GM19397 (cell line): ENCODE measurements around the gene LRRC4B.

Source experiments
- ATAC-seq: cut with Tn5 transposase; IDR thresholded peaks from one replicate; pipeline ENCODE4 v1.9.1; 2021; ENCODE audit warnings: mild to moderate bottlenecking, moderate library complexity; ENCODE audit not compliant: unreplicated experiment

The LRRC4B gene

DNA sequence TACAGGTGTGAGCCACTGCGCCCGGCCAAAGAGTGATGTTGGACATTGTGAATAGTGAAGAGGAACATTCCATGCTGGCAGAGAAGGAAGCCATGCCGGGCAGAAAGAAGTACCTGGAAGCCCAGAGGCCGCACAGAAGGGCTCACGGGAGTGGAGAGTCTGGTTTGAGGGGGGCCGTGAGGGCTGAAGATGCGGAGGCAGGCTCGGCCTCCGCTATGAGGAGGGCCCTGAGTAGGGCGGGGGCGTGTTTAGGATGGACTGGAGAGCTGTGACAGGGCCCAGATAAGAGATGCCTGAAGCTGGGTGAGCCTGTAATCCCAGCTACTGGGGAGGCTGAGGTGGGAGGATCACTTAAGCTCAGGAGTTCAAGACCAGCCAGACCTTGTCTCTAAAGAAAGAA lies 58.9 kb downstream of the LRRC4B start:
- ATAC-seq: no peak

DNA sequence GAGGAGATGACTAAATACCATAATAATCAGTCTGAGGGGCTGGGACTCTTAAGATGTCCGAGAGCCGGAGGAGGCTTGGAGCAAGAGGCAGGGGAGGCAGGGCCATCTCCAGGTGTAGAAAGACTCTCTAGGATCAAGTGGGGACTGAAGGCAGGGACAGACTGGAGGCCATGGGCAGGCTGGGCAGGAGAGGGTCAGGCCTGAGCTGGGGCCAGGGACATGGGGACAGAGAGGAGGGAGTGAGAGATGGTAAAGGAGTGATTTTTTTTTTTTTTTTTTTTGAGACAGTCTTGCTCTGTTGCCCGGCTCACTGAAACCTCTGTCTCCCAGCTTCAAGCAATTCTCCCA lies 59.4 kb downstream of the LRRC4B start:
- ATAC-seq: no peak

DNA sequence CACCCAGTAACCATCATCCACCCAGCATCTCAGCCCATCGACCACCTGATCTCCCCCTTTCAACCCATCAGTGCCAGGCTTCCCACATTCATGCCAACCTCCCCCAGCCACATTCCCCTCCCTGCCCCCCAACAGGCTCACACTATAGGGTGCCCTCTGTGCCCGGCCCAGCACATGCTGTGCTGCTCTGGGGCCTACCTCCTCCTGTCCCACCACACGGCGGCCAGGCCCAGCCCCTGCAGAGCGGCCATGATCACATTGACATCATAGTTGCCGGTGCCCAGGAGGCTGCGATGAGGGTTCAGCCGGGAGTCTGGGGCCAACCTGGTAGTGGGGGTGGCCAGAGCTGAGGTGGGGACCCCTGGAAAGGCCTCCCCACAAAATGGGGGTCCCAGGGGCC lies 60.9 kb downstream of the LRRC4B start:
- no peak for ATAC-seq

DNA sequence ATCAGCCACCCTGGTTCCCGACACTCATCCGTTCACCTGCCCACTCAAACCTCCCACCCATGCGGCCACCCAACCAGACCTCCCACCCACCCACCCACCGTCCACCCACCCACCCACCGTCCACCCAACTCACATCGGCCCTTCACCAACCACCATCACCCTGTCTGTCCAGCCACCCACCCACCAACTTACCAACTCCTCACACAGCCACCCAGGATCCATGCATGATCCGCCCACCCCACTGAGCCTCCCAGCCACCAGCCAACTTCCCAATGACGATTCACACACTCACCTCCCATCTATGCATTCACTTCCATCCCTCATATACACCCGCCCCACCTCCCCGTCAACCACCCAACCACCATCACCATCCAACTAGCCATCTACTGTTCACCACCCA lies 61.5 kb downstream of the LRRC4B start:
- no peak for ATAC-seq

DNA sequence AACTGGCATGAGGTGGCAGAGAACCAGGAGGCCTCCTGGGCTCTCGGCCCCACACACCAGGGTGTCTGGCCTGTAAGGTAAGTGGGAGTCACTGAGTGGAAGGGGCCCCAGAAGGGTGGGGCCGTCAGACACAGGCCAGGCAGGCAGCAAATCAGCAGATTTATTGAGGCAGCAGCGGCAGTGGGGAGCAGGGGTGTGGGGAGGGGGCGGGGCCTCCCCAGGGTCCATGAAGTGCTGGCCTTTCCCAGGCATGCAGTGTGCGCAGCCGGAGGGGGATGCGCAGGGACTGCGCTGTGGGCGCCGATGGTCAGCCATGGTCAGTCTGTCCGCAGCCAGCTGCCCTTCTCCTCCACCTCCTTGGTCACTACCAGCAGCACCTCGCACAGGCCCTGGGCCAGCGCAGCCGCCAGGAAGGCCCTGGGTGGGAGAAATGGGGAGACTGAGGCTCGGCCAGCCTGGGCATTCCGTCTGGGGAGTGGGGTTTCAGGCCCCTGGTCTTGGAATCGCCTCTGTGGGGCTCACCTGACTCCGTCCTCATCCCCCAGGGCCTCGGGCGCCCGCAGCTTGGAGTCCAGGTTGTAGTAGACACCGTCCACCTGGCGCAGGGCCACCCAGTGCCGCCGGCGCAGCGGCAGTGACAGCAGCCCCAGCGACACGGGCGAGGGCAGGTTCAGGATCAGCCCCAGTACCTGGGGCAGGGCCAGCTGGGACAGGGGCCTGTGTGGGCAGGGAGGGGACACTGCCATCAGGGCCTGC lies 62.2 kb downstream of the LRRC4B start:
- ATAC-seq: no peak

DNA sequence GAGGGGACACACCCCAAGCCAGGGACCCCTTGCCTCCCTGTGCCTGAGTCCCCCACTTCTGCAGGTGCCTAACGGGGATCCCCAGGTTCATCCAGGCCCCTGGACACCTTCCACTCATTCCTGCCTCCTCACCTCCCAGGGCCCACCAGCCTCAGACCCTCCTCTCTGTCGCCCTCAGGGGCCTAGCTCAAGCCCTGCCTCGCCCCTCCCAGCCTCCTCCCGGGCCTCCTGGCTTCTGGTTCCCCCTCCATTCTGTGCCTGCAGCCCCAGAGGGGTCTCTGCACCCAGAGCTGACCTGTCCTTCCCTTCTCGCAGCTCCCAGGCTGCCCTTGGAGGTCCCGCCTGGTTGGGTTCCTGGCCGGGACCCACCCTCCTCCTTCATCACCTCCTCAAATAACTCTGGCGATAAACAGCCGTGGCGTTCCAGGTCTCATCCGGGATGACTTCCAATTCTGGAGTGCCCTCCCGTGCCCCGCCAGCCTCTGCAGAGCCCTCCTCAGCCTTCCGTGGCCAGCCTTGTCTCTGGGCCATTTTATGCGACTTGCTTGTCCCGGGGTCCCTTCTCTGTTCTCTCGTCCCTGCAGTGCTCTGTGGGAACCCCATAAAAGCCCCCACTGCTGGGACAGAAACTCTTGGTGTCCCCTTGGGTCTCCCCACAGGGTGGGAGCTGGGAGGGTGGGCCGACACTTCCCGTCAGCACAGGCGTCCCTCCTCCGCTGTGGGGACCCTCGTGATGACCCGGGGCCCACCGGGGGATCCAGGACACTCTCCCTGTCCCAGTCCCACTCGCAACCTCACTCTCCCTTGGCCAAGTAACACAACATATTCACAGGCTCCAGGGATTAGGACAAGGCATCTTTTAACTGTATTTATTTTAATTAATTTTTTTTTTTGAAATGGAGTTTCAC lies 66.4 kb downstream of the LRRC4B start:
- ATAC-seq: no peak

DNA sequence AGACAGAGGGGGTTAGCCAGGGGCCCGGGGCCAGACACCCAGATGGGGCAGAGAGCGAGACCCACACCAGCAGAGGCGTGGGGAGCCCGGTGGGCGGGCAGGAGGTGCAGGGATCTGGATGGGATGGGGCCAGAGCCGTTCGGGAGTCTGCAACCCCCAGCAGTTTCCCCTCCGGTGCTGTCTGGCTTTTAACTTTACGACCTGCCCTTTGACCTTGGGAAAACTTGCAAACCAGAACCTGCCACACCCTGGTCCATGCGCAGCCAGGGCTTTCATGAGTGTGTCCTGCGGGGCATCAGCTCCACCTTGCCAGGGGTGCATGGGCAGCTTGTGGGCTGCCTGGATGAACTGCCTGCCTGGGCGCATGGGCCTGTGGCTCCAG lies 67.1 kb downstream of the LRRC4B start:
- ATAC-seq: no peak

DNA sequence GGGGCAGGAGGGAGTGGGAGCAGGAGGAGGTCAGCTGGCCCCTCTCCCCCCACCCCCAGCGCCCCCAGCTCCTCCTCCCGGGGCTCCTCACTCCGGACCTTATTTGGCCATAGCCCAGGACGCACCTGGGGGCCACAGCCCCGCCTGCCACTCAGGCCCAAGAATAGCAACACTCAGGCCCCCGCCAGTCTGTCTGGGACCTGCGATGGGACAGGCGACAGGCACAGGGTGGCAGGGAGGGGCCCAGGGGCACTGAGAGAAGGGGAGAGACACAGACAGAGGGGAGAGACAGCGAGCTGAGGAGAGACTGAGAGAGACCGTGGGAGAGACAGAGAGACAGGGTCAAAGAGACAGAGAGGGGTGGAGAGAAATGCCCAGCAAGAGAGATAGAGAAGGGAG lies 67.5 kb downstream of the LRRC4B start:
- no peak for ATAC-seq

DNA sequence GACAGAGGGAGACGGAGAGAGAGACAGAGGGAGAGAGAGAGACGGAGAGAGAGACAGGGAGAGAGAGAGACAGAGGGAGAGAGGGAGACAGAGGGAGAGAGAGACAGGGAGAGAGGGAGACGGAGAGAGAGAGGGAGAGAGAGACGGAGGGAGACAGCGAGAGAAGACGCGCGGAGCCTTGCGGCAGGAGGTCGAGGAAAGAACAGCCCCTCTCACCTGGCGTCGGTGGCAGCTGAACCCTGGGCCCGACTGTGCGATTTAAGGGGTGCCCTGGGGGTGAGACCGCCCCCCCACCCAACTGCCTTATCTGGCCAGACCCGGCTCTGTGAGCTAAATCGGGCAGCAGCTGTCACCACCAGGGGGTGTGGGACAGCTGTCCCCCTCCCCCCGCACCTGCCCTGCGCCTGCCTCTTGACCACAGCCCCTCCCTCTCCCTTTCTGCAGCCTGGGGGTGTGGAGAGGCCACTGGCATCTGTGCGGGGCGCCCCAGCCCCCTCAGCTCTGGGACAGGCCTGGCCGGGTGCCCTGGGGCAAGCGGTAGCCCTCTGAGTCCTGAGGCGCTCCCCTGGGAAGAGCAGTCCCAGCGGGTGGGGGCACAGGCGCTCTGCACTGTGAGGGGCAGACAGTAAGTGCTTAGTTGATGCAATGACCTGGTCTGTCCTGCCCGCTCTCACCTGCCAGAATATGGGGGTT lies 68.0 kb downstream of the LRRC4B start:
- no peak for ATAC-seq

DNA sequence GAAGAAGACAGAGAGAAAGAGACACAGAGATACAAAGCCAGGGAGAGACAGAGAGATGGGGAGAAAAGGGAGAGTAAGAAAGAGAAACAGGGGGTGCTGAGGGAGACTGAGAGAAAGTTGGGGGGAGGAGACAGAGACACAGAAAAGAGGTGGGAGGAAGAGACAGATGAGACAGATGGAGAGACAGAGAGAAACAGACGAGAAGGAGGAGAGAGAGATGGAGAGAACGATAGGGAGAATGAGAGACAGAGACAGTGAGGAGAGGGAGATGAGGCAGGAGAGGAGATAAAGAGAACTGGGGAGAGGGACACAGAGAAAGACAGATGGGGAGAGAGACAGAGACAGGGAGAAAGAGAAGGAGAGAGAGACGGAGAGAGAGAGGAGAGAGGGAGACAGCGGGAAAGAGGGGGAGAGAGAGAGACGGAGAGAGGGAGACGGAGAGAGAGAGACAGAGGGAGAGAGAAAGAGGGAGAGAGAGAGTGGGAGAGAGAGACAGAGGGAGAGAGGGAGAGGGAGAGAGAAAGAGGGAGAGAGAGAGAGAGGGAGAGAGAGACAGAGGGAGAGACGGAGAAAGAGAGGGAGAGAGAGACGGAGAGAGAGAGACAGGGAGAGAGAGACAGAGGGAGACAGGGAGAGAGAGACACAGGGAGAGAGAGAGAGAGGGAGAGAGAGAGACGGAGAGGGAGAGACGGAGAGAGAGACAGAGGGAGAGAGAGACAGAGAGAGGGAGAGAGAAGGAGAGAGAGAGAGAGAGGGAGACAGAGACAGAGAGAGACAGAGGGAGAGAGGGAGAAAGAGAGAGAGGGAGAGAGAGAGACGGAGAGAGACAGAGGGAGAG lies 69.8 kb downstream of the LRRC4B start:
- no peak for ATAC-seq

DNA sequence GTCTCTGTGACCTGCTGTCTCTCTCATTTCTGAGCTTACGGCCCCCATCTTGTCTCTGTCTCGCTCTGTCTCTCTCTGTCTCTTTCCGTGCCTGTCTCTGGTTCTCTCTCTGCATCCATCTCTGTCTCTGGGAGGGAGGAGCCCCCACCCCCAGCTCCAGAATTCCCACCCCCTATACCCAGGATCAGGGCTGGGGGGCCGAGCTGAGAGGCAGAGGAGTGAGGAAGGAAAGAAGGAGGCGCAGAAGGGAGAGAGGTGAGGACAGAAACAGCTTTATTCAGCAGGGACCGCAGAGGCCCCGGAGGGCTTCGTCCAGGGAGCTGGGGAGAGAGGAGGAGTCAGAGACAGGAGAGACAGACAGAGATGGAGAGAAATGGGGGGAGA lies 71.2 kb downstream of the LRRC4B start:
- no peak for ATAC-seq

DNA sequence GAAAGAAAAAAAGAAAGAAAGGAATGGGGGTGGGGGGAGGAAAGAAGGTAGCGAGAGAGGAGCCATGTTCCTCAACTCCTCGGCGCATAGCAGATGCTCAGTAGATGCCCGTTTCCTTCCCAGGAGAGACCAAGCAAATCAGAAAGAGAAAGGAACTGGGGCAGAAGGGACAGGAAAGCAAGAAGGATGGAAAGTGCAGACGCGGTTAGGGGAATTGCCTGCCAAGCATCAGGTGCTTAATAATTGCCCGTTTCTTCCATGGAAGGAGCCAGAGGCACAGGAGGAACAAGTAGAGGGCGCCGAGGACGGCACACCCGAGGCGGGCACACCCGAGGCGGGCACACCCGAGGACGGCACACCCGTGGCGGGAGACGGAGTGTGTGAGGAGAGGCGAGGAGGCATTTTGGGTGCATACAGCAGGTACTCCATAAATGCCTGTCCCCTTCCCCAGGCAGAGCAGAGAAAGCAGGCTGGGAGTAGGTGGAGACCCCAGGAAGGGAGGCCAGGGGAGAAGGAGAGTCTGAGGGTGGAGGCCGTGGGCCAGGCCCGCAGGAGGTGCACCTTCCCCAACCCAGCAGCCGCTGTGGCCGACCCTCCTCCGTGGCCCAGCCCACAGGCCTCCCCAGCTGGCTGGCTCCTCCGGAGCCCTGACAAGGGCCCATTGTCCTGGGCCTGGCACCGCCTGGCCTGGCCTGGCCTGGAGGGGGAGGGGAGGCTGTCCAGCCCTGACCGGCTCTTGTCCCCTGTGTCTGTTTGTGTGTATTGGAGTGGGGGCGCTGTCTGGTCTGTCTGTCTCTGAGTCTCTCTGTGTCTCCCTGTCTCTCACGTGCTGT lies 71.8 kb downstream of the LRRC4B start:
- no peak for ATAC-seq

DNA sequence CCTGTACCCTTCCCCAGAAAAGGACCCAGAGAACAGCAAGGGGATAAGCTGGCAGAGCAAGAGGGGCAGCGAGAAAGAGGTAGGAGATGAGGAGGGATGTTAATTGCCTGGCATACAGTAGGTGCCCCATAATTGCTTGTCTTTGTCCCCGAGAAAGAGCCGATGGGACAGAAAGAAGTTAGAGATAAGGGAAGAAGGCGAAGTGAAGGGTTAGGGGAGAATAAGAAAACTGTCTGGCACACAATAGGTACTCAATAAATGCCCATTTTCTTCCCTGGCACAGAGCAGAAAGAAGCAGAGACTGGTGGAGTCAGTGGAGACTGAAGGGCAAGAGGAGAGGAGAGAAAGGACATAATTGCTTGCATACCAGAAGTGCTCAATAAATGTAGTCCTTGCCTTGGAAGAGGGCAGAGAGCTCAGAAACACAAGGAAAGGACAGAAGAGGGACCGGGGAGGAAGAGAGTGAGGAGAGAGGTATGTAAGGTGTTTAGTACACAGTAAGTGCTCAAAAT lies 73.2 kb downstream of the LRRC4B start:
- ATAC-seq: no peak

DNA sequence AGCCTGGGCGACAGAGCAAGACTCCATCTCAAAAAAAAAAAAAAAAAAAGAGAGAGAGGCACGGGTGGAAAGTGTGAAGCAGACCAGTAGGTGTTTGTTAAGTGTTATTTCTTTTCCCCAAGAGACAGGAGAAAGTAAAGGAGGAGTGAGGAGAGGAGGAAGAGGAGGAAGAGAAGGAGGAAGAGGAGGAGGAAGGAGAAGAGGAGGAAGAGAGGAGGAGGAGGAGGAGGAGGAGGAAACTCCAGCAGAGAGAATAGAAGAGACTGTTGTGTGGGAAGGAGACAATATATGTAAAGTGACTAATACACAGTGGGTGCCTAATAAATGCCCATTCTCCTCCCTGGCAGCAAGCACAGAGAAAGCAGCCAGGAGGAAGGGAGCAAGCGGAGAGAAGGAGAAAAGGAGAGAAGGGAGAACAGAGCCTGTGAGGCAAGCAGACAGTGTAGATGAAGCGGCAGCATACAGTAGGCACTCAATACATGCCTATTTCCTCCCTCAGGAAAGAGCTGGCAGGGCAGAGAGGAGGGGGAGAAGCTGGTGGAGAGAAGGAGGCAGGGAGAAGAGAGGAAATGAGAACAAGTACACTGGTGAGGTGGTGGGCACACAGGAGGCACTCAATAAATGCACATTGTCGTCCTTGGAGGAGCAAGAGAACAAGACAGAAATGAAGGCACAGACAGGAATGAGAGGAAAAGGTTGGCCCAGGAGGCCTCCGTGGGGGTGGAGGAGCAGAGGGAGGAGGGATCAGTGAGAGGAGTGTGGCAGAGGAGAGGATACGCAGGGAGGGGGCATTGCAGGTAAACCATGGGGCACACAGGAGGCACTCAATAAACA lies 73.8 kb downstream of the LRRC4B start:
- ATAC-seq: no peak

DNA sequence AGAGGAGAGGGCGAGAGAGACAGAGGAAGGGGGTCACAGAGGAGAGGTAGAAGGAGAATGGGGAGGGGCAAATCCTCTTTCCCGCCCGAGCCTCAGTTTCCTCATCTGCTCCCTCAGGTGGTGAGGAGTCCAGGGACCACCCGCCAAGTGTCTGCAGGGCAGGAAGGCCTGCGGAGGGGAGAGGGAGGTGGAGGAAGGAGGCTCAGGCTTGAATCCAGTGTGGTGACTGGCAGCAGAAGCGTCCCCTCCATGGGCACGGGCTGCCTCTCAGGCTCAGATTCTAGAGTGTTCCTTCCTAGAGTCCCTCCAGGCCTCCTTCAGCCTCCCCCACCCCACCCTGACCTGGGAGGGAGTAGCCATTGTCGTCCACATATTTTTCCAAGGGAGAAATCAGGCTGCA lies 75.1 kb downstream of the LRRC4B start:
- ATAC-seq: no peak

DNA sequence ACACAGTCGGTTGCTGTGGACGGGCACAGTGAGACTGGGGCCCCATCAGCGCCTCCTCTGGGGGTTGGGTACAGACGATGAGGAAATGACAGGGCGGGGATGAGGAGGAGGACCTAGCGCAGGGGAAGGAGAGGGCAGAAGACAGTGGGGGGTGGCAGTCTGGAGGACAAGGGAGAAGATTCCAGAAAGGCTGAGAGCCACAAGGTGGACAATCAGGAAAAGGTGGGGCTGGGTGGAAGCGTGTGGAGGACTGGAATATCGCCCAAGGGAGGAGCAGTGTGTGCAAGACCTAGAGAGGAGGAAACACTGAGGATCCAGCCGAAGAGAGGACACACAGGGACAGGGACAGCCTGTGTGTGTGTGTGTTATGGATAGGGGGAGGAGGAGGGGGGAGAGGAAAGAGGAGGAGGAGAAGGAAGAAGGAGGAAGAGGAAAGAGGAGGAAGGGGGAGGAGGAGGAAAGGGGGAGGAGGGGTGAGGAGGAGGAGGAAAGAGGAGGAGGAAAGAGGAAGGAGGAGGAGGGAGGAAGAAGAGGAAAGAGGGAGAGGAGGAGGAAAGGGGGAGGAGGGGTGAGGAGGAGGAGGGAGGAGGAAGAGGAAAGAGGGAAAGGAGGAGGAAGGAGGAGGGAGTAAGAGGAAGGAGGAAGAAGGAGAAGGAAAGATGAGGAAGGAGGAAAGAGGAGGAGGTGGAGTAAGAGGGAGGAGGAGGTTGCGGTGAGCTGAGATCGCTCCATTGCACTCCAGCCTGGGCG lies 75.8 kb downstream of the LRRC4B start:
- ATAC-seq: no peak

DNA sequence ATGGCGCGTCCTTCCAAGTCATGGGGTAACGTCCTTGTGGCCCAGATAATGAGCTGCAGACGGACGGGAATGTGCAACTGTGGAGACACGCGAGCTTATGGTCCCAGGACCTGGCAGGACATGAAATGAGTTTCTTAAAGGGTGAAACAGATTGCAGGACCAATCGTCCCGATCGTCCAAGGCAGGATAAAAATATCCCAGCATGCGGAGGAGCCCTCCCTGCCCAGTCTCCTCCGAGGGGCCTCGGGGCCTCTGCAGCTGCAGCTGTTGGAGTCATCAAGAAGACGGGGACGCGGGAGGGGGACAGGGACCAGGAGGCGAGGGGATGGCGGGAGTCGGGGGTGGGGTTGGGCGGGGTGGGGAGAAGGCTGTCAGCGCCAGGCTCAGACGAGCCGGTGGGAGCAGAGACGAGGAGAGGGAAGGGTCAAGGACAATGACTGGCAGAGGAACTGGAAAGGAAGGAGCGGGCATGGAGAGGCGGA lies 77.2 kb downstream of the LRRC4B start:
- ATAC-seq: no peak

DNA sequence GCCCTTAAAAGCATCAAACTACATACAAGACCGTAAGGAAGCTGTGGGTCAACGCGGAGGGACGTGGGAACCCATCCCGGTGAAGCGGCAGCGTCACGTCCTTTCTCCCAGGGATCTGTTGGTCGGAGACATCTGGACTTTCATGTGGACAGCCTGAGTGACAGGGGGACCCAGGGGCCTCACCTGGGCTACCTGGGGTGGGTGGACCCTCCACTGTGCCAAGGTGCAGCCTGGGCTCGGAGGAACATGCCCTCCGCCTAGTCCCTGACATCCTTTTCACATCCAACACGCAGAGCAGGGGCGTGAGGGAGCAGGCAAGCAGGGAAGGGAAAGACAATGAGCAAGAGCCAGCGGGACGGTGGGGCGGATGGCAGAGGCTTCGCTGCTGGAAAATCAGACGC lies 77.8 kb downstream of the LRRC4B start:
- no peak for ATAC-seq
